T1000 (cell line): Measurements from ENCODE around the gene FAAH.

Experiments
- DNase-seq: peaks from one replicate; lab custom pipeline; 2025; ENCODE audit warnings: mixed read lengths; lab: John Stamatoyannopoulos, UW

The FAAH gene

GRCh38 chr1:46449223-46450159 lies 55.4 kb downstream of the FAAH start:
- DNase-seq, result no peak

- no peak for DNase-seq
These were observed 56.0 kb downstream of the FAAH start for GRCh38 chr1:46450160-46450517.

GRCh38 chr1:46451948-46452930 lies 58.1 kb downstream of the FAAH start:
- no peak for DNase-seq

GRCh38 chr1:46452931-46453325 lies 58.8 kb downstream of the FAAH start:
- no peak for DNase-seq

- DNase-seq, result no peak
These were observed 59.3 kb downstream of the FAAH start for GRCh38 chr1:46453449-46453848.

GRCh38 chr1:46455951-46456350 lies 61.8 kb downstream of the FAAH start:
- no peak for DNase-seq

- DNase-seq, result no peak
These were observed 62.4 kb downstream of the FAAH start for GRCh38 chr1:46456411-46456963.

GRCh38 chr1:46457178-46457577 lies 63.1 kb downstream of the FAAH start:
- DNase-seq, result no peak

GRCh38 chr1:46458190-46458589 lies 64.1 kb downstream of the FAAH start:
- no peak for DNase-seq

- no peak for DNase-seq
These were observed 64.7 kb downstream of the FAAH start for GRCh38 chr1:46458846-46459245.

GRCh38 chr1:46459315-46459714 lies 65.2 kb downstream of the FAAH start:
- no peak for DNase-seq

GRCh38 chr1:46461017-46461808 lies 67.1 kb downstream of the FAAH start:
- DNase-seq, result no peak

- DNase-seq, result no peak
These were observed 67.8 kb downstream of the FAAH start for GRCh38 chr1:46461809-46462448.
